NCI-H2107 (cell line): ENCODE results near the gene MYO1D.
"Not testable (repeated sequence)": the region's sequence is repeated elsewhere in the genome, so short reads cannot be mapped to it uniquely, and the experiment has no call there.

Source experiments
- DNase-seq: peaks from one replicate; lab custom pipeline; 2025; lab: John Stamatoyannopoulos, UW

Gene MYO1D

GRCh38 chr17:32461498-32461852, 415.4 kb downstream of the MYO1D start:
- no peak for DNase-seq

GRCh38 chr17:32460054-32460453, 416.9 kb downstream of the MYO1D start:
- no peak for DNase-seq

GRCh38 chr17:32458371-32458770, 418.6 kb downstream of the MYO1D start:
- DNase-seq = no peak

DNA sequence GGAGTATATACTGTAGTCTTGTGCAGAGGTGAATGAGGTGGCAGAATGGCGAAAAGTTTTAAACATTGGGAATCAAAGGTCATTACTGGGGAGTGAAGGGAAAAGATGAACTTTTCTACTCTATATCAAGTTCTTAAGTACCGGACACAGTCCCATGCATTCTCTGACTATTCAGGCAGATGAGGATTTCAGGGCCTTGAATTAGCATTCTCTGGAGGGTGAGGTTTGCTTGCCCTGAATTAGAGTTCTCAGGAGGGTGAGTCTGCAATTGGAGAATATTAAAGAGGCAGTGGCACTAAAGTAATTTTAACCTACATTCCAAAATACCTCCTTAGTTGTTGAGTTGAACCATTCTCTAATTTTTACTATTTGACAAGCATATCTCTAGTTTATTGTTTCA, 423.6 kb downstream of the MYO1D start:
- no peak for DNase-seq

DNA sequence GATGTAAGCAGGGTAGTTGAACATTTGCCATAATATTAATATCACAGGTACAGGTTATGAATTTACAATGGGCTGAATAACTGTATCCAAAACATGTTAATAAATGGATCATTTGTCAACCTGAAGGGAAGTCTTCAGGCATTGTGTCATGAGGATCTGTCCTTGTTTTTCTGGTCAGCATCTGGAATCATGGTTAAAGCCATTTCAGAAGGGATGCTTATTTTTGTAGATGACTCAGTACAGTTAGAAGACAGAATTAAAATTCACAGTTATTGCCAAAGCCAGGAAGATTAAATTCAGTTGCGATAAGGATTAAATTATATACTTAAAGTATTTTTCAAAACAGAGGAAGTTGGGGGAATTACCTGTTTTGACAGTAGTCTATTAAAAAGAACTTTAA, 424.6 kb downstream of the MYO1D start:
- no peak for DNase-seq

GRCh38 chr17:32451879-32452278, 425.0 kb downstream of the MYO1D start:
- DNase-seq = no peak

DNA sequence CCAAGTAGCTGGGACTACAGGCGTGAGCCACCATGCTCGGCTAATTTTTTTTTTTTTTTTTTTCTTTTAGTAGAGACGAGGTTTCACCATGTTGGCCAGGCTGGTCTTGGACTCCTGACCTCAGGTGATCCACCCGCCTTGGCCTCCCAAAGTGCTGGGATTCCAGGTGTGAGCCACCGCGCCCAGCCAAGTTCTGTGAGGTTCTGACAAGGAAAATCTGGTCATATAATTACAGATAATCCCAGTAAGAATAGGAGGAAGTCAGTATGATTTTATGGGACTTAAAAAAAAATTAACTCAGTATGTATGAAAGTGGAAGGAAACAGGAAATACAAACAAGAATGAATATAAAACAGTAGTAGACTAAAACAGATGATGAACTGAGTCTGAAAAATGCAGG, 426.5 kb downstream of the MYO1D start:
- DNase-seq = not testable (repeated sequence)

DNA sequence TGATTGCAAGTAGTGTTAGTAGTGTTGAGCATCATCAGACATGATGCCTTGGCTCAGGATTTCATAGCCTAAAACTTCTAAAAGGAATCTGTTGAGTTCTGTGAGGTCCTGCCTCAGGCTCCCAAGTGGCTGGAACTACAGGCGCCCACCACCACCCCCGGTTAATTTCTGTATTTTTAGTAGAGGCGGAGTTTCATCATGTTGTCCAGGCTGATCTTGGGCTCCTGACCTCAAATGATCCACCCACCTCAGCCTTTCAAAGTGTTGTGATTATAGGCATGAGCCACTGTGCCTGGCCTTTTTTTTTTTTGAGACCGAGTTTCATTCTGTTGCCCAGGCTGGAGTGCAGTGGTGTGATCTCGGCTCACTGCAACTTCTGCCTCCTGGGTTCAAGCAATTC, 427.0 kb downstream of the MYO1D start:
- DNase-seq = no peak

- no peak for DNase-seq
Measured at GRCh38 chr17:32446949-32447348, 430.0 kb downstream of the MYO1D start.

DNA sequence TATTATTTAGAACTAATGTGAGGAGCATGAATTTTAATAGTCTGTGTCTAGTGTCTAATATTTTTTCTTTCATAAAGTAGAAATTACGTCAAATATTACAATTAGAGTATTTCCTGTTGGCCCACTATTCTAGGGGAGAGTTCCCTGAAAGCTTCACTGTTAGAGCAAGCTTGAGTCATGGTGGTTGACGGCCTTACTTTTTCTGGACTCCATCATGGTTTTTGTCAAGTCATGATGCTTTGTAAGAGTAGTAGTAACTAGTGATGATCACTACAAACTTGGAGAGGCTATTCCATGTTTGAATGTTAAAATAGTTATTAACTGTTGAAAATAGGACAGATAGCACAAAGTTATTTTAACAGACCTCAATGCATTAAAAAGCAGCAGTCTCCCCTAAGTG, 431.0 kb downstream of the MYO1D start:
- DNase-seq = no peak

GRCh38 chr17:32445497-32445896, 431.4 kb downstream of the MYO1D start:
- DNase-seq = no peak

DNA sequence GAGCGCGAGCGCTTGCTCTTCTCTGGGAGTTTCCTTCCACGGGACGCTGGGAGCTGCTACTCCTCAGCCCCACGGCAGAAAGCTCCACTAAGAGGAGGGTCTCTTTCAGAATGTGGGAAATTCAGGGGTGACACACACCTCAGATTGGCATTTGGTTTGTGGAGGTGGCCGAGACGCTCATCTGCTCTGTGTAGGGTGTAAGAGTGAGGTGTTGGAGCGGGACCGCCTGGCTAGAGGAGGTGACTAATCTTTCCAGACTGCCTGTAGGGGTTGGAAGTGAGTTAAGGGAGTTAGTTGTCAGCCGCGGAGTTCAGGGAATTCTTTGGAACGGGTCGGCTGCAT, 431.9 kb downstream of the MYO1D start:
- no peak for DNase-seq

DNA sequence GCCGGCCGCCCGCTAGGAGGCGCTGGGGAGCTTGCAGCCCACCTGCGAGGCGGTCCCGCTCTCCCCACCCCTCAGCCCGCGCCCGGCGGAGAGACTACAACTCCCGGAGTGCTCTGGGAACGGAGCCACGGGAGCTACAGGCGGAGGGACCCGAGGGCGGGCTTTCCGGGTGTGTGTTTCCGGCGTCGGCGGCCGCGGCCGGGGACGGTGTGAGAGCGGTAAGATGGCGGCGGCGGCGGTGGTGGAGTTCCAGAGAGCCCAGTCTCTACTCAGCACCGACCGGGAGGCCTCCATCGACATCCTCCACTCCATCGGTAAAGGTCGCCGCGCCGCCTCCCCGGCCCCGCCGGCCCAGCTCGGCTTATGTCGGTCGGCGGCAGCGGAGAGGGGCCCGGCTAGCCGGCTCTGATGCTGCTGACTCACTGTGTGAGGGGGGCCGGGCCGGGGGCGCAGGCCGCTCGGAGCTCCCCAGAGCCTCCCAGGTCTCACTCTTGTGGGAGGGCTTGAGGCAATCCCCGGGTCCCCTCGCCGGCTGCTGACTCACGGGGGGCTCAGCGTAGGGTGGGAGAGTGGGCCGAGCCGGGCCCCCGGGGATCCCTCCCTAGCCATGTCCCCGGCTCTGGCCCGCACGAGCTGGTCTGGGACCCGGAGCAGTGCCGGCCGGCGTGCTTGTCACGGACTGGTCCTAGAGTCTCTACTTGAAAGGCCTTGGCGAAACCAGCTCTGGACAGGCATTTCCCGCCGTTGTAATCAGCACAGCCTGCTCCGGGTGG, 432.4 kb downstream of the MYO1D start, which contains the start of gene PSMD11:
Gene PSMD11 (plus strand): TSS at position 210 of the 773 bp plus-strand sequence. CDS start 14 bp downstream, at position 224.
- DNase-seq = peak; percentile 96

DNA sequence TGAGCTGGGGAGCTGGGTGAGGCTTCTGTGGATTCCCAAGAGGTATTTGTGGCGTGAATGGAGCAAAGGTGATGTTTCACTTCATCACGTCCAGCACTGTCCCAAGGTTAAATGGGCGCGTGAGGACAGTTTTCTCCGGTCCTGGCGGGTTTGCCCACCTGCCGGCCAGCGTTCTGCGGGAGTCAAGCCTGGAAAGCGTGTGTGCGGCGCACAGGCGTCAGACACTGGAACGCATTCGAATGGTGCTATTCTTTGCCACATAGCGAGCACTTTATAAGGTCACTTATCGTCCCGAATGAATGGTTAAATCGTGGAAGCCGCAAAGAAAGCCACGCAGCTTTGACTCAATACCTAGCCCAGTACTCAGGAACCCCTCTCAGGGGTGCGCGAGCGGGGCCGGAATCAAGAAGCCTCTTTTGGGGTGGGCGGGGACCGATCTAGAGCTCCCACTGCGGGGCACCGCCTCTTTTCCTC, 433.1 kb downstream of the MYO1D start:
- no peak for DNase-seq
